Measurements from ENCODE around the gene ATP8A2. TPM values are rescaled to one million over a fixed set of nuclear protein-coding genes. Genes with fewer than 3 reads are reported as not detected.

ATP8A2 gene
- total and polyA plus RNA-seq, 2 of the 8 experiments (the other 6 are each of a cell fraction or from before 2014, with no cell fraction given): 2.4 to 8.3 TPM

- no peak overlapping the region for H3K14ac ChIP-seq (ENCODE audit: insufficient read length)
- H2BK12ac ChIP-seq (ENCODE audit: low read depth, low read length): no peak overlapping the region
- DNase-seq (ENCODE audit: low read depth in 1 of 2, low spot score in 2 of 2): peak in 1 of 2 experiments; percentile 39
- H4K8ac ChIP-seq (ENCODE audit: extremely low read depth, insufficient read depth, low read length): no peak overlapping the region; the same call in 1 of the 2 replicates
- no peaks in the 10 kb centered on the region for H3K9me3 ChIP-seq (ENCODE audit: insufficient read depth in 2 of 2, low read depth in 1 of 2, low read length in 1 of 2)
- no peak overlapping the region for H2BK120ac ChIP-seq (replicated peaks; ENCODE audit: low read depth, low read length)
- ChIA-PET POLR2A (ENCODE audit: partially characterized antibody) (no interaction called here), CTCF (ENCODE audit: partially characterized antibody) (interaction anchor here (1.0 to 9.2 kb wide), 4 partner anchors 11 to 199 kb away, joined by 3 to 53 read pairs (median 4); no protein-coding TSS in a partner anchor)
- H3K23ac ChIP-seq (ENCODE audit: insufficient read length): no peak overlapping the region
- H3K27me3 ChIP-seq (replicated peaks in 1 of 4; ENCODE audit: control insufficient read depth in 3 of 4, extremely low read depth in 1 of 4, insufficient read depth in 3 of 4, low read length in 3 of 4): no peaks in the 10 kb centered on the region; a peak in 1 of 7 replicates
- no peaks in the 10 kb centered on the region for H3K79me2 ChIP-seq (ENCODE audit: control insufficient read depth in 1 of 2, insufficient read depth in 2 of 2, low read length in 2 of 2)
- no peak for FAIRE-seq
- no peak overlapping the region for H3K18ac ChIP-seq (ENCODE audit: extremely low read depth, low read length)
- H2BK5ac ChIP-seq (ENCODE audit: low read depth, low read length): no peak overlapping the region
- H3K36me3 ChIP-seq (ENCODE audit: control insufficient read depth in 2 of 4, insufficient read depth in 4 of 4, low read length in 3 of 4): no peaks in the 10 kb centered on the region
- H3K27ac ChIP-seq (ENCODE audit: low read depth, low read length): no peak overlapping the region
- no peak overlapping the region for H2BK15ac ChIP-seq (ENCODE audit: low read length)
- H3K79me1 ChIP-seq (ENCODE audit: low read depth, low read length): no peaks in the 10 kb centered on the region
- H3K4me2 ChIP-seq (ENCODE audit: insufficient read depth in 1 of 2, low read depth in 2 of 2, low read length in 2 of 2): no peak overlapping the region
- no peaks in the 10 kb centered on the region for H4K20me1 ChIP-seq (replicated peaks in 1 of 2; ENCODE audit: control insufficient read depth in 1 of 2, insufficient read depth in 2 of 2, low read length in 2 of 2)
- H2BK20ac ChIP-seq (ENCODE audit: low read length): no peak overlapping the region
- H3K4me1 ChIP-seq (replicated peaks in 1 of 4; ENCODE audit: control insufficient read depth in 3 of 4, insufficient read depth in 4 of 4, low read length in 3 of 4): peaks cover 0 to 14% (median 4%) of the 10 kb centered on the region in 4 experiments; a peak in 5 of 7 replicates
- H2AFZ ChIP-seq (ENCODE audit: low read length): no peak overlapping the region
- H3K4ac ChIP-seq (replicated peaks; ENCODE audit: insufficient read length, low read depth, low read length): no peak overlapping the region
- H4K5ac ChIP-seq (ENCODE audit: insufficient read length, low read depth, low read length): no peak overlapping the region
- H3K56ac ChIP-seq (replicated peaks; ENCODE audit: insufficient read length, low read depth, low read length): no peak overlapping the region
- no peak overlapping the region for H2AK5ac ChIP-seq (ENCODE audit: low read depth, low read length)
- no peak overlapping the region for H4K91ac ChIP-seq (replicated peaks; ENCODE audit: insufficient read length, low read length)
- no peak overlapping the region for H3K9ac ChIP-seq (replicated peaks in 1 of 4; ENCODE audit: extremely low read depth in 1 of 4, low read depth in 3 of 4, low read length in 3 of 4)
- 92% methylated on average over 13 of the region's 13 CpGs; no CpG with 5 or more reads in 1 of the 2 experiments for WGBS, 2 experiments (ENCODE audit: extremely low coverage in 1 of 2, insufficient coverage in 1 of 2, insufficient read length in 1 of 2, insufficient replicate concordance in 2 of 2, low coverage in 1 of 2, low lambda C conversion rate in 2 of 2, missing lambda C conversion rate in 1 of 2)
- H3K23me2 ChIP-seq (ENCODE audit: low read depth, low read length): no peaks in the 10 kb centered on the region
- H3K4me3 ChIP-seq (ENCODE audit: extremely low read depth in 1 of 4, insufficient read depth in 2 of 4, low read depth in 3 of 4, low read length in 4 of 4): no peak overlapping the region
- no peak for TF ChIP-seq RFX5 (IDR thresholded peaks at IDR 0.05; ENCODE audit: borderline replicate concordance, low read depth, low read length)
- TF ChIP-seq CEBPB (IDR thresholded peaks at IDR 0.05; ENCODE audit: low read depth, low read length): no peak
- TF ChIP-seq SP4 (IDR thresholded peaks at IDR 0.05; ENCODE audit: low read length): no peak
- TF ChIP-seq BACH1 (IDR thresholded peaks at IDR 0.05; ENCODE audit: low read length): no peak
- TF ChIP-seq SP2 (IDR thresholded peaks at IDR 0.05; ENCODE audit: low read length): no peak
- no peak for TF ChIP-seq RBBP5 (IDR thresholded peaks at IDR 0.05; ENCODE audit: borderline replicate concordance, low read depth, low read length)
- TF ChIP-seq KDM1A (IDR thresholded peaks at IDR 0.05; ENCODE audit: borderline replicate concordance, low read length): no peak
- no peak for TF ChIP-seq E2F6 (IDR thresholded peaks at IDR 0.05)
- no peak for TF ChIP-seq SRF (IDR thresholded peaks at IDR 0.05; ENCODE audit: low read depth, low read length)
- no peak for TF ChIP-seq ASH2L (IDR thresholded peaks at IDR 0.05; ENCODE audit: low read length)
- no peak for TF ChIP-seq JUND (IDR thresholded peaks at IDR 0.05; ENCODE audit: low read length)
- no peak for TF ChIP-seq RAD21 (IDR thresholded peaks at IDR 0.05 in 1 of 2, conservative IDR thresholded peaks at IDR 0.05 in 1 of 2; ENCODE audit: low read depth in 2 of 2, low read length in 2 of 2)
Observed at GRCh38 chr13:26022538-26023292, 650.9 kb downstream of the ATP8A2 start.

Measured in H1 (cell line).